ENCODE results near the gene EAF1.
"Not testable (repeated sequence)": the region's sequence is repeated elsewhere in the genome, so short reads cannot be mapped to it uniquely, and the experiment has no call there.

Gene EAF1

DNA sequence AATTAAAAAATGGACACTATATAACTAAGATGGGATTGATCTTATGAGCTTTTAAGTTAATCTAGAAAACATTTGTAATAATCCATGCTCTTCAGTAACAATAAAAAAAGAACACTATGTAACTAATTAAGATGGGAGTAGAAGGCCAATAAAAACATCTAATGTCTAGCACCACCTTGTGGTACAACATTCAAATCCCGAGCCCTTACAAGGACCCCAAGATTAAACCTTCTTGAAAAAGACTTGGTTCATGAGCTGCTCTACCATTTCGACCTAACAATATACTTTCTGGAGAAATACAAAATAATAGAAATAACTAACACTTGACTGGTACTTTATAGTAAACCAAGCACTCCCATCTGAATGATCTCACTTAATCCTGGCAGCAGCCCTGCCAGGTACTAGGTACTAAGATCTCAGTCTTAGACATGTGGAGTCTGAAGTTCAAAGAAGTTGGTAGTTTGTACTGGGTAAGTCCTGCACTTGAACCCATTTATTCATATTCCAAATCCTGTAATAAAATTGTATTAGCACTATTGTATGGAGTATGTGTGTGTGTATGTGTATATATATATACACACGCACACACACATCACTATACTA is 21.8 kb upstream of the EAF1 start:
- peak; percentile 21 for DNase-seq (ENCODE audit: low read depth)

DNA sequence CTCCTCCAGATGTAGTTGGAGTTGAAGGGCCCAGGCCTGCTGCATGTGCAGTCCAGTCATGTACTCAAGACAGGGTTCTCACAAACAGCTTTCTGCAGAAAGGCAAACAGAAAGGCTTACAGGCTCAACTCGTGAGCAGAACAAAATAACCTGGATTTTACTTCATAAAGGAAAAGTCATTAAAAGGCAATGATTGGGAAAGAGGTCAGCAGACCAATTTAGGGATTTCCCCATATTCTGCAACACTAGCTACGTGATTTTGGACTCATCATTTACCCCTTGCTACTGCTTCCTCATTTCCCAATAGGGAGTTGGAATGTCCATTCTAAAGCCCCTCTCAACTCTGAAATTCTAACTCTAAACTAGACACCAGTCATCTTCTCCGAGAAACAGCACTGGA is 18.2 kb upstream of the EAF1 start:
- no peak for DNase-seq (ENCODE audit: low read depth)

DNA sequence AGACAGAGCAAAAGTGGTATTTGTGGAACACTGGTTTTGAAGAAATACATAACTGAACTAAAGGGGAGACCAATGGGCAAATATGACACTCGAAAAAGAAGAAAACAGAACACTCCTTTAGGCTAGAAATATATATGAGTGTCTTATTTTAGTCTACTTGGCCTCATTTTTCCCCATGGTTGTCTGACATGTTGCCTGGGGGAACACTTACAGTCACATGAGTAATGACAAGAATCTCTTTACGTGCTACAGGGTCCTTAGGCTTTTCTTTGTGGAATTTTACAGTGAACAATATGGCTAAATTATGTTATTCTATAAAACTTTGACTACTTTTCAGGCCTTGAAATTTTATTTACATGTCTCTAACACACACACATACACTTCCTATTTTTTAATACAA is 17.6 kb upstream of the EAF1 start:
- no peak for DNase-seq (ENCODE audit: low read depth)

DNA sequence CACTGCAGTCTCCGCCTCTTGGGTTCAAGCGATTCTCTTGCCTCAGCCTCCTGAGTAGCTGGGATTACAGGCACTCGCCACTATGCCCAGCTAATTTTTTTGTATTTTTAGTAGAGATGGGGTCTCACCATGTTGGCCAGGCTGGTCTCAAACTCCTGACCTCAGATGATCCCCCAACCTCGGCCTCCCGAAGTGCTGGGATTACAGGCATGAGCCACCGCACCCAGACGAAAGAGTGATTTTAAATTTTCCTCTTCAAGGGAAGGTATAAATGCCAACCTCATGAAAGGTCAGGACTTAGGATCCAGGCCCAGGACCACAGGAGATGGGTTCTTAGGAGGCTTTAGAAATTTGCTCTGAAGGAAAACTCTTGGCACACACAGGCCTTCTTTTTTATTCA is 16.4 kb upstream of the EAF1 start:
- not testable (repeated sequence) for DNase-seq (ENCODE audit: low read depth)

DNA sequence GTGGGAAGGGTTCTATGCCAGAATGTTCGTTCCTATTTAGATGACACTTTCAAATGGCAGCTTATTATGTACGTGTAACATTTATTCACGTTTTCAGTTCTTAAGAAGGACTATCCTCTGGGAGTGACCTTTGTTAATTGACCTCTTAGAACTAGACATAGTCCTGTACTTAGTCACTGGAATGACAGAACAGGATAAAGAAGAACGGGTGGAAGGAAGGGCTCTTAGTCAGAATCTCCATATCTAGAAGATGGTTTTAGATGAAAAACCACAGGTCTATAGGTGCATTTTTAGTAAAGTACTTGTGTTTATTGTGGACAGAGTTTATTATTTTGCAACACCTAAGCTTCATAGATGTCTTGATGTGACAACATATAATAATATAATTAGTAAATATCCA is 6.5 kb upstream of the EAF1 start:
- DNase-seq (ENCODE audit: low read depth) = no peak

DNA sequence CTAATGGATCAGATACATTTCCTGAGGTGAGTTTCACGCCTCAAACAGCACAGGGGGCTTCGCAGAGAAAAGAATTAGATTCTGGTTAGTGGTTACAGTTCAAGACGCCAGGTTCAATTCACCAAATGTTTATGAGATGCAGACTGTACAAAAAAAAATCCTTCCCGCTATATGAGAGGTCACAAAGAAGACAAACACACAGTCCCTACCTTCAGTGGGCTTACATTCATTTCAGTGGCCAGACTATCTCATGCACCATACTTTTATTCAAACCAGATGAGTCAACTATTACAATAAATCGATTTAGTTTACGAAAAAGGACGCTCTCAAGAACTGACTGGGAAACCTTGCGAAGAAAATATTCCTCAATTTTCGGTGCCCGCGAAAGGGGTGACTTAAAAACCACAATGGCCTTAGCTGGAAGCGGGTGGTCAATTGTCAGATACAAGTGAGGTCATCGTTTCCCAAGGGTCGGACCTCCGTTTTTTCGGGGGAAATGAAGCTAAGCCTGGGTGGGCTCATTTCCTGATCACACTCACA is 749 bp upstream of the EAF1 start:
- DNase-seq (ENCODE audit: low read depth) = no peak

DNA sequence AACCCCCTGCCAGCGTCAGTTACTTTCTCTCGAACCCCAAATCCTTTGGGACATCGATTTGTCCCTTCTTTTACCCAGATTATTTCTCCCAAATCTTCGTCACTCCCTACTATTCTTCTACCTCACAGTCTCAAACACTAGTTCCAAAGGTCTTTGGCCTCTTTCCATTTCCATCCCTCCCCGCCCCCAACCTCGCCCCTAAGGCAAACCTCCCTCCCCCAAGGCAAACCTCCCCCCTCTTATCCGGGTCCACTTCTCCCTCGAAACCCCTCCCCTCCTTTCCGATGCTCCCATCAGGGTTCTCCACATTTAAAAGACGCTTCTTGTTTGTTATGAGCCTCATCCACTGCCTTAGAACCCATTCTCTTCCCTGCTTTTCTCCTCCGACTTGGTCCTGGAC is 583 bp downstream of the EAF1 start:
- no peak for DNase-seq (ENCODE audit: low read depth)

DNA sequence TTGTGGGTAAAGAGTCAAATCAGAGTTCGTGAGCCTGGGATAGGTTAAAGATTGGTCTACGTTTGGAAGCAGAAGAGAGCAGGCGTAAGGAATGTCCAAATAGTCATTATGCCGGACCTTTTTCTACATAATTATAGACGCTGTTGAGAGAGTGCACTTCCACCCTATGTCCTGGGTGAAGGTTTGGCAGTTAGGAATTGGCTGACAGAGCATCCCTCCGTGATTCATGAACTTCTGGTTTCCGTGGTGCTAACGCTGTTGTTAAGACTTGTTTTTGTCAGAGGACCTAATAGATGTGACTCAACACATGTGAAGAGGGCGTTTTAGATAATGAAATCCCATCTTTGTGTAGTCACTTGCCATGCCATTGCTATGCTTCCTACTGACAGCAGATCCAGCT is 1.1 kb downstream of the EAF1 start:
- DNase-seq (ENCODE audit: low read depth) = peak; percentile 42

DNA sequence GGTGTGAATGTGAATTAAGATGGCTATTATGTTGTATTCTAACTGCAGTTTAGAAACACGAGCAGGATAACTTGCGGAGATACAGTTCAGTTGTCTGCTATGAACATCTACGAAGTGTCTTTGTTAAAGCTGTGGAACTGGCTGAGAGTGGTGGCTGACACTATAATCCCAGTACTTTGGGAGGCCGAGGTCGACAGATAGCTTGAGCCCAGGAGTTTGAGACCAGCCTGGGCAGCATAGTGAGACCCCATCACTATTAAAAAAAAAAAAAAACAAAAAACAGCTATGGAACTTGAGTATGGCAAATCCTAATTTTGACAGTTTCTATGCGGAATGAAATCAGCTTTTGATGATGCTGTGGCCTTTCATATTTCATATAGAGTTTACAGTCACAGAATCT is 1.7 kb downstream of the EAF1 start:
- DNase-seq (ENCODE audit: low read depth) = no peak

DNA sequence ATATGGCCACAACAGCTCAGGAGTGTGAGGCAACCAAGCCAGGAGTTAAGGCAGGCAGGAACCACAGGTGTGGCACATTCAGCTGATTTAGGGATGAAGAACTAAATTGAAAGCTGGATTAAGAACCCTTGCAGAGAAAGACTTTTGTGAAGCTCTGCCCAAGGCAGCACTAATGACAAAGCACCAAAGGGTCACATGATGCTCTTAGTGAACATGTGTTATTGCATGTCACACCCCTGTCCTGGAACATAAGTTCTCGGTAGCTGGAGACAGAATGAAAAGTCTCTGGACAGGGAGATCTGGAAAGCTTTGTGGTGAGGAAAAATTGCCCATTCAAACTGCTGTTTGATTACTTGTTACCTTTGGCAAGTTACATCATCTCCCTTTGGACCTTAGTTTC is 3.2 kb downstream of the EAF1 start:
- no peak for DNase-seq (ENCODE audit: low read depth)

DNA sequence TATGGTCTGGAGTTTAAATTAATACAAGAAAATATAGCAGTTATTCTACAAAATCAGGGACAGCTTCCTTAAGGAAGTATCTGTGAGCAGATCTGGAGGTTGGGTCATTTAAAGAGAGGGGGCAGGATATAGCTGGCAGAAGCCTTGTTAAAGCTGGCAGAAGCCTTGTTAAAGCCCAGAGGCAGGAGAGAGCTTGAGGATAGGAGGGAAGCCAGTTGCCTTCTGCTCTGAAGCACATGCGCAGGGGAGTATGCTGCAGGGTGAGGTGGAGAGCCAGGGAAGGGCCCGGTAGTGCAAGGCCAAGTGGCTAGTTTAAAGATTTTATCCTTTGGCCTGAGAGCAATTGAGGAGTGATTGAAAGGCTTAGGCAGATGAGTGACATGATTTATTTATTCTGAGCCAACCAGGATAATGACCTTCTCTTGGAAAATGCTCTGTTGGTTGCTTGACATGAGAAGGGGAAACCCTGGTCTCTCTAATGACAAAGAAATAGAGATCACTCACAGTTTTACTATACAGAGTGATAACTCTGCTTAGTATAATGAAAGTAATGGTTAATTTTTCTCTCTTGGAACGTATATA is 3.9 kb downstream of the EAF1 start:
- no peak for DNase-seq (ENCODE audit: low read depth)

DNA sequence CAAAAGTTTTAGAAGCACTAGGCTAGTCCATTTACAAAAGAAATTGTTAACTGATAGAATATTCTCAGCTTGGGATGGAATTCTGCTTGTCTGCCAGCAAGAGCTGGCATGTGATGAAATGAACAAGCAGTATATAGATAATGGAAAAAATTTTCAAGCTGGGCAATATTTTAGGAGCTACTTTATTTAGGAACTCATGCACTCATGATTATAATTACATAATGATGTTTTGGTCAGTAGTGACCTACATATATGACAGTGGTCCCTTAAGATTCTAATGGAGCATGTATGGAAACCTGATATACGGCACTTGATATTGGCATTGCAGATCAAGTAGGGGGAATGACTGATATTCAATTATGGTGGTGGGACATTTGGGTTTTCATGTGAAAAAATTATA is 6.1 kb downstream of the EAF1 start:
- DNase-seq (ENCODE audit: low read depth) = no peak

DNA sequence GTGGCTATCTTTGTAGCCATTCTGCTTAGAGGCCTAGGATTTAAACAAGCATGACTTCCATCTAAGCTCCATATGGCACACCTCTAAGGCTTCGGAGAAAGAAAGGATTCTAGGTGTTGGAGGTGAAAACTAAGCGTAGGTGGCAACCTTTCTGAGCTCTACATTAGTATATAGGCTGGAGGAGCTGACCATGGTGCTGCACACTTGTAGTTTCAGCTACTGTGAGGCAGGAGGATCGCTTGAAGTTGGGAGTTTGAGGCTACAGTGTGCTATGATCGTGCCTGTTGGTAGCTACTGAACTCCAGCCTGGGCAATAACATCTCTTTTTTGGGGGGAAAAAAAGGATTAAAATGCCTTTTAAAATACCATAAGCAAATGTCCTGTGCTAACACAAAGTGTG is 7.4 kb downstream of the EAF1 start:
- no peak for DNase-seq (ENCODE audit: low read depth)

DNA sequence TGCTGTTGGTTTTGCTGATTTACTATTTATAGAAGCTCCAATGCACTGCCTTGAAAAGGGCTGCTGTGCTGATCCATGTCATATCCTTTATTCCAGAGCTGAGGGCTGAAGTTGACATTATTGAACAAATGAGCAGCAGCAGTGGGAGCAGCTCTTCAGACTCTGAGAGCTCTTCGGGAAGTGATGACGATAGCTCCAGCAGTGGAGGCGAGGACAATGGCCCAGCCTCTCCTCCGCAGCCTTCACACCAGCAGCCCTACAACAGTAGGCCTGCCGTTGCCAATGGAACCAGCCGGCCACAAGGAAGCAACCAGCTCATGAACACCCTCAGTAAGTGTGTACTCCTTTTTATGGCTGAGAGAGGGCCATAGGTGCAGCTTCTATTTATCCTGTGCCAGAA is 8.8 kb downstream of the EAF1 start:
- DNase-seq (ENCODE audit: low read depth) = no peak

DNA sequence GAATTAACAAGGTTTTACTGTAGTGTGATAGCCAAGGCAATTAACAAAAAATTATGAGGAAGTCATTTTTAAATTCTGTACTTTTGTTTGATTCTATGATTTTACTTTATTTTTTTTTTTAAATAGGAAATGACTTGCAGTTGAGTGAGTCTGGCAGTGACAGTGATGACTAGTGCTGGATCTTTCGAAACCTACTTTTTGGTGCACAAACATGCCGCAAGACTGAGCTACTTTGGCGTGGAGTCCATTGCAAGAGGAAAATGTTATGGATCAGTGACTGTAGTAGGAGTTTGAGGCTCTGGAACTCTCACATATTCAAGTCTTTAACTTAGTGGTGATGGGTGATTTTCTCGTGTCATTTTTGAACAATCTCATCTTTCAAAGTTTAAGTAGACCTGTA is 11.6 kb downstream of the EAF1 start:
- no peak for DNase-seq (ENCODE audit: low read depth)

DNA sequence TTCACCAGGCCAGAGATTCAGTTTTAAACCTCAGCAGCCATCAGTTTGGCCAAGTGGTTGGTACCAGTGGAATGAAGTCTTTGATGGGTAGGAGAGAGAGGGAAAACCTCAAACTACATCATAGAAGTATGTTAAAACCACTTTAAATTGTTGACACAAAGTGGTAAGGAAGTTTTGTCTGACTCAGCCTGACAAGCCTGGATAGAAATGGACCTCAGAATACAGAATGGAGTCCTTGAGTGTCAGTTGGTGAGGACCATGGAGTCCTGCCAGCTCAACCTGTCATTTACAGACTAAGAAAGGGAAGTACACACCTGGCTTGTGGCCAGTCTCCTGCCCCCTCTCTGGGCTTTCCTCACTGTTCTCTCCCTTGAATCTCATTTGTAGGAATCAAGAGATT is 12.1 kb downstream of the EAF1 start:
- no peak for DNase-seq (ENCODE audit: low read depth)

DNA sequence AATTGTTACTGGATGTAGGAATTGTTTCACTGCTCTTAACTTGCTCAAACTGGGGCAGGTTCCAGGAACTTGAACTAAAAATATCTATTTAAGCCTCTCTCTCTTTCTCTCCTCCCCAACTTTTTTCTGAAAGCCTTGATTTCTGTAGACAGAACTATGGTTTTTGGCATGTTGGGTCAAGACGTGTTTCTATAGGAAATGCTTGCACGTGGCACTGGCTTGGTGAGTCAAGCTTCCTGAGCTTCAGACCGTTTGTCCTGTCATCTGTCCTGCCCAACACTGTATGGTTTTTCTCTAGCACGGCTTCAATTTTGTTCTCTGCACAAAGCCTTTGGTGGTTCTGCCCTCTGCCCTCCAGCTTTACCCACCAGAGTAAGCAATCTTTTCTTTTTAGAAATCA is 13.5 kb downstream of the EAF1 start:
- no peak for DNase-seq (ENCODE audit: low read depth)

DNA sequence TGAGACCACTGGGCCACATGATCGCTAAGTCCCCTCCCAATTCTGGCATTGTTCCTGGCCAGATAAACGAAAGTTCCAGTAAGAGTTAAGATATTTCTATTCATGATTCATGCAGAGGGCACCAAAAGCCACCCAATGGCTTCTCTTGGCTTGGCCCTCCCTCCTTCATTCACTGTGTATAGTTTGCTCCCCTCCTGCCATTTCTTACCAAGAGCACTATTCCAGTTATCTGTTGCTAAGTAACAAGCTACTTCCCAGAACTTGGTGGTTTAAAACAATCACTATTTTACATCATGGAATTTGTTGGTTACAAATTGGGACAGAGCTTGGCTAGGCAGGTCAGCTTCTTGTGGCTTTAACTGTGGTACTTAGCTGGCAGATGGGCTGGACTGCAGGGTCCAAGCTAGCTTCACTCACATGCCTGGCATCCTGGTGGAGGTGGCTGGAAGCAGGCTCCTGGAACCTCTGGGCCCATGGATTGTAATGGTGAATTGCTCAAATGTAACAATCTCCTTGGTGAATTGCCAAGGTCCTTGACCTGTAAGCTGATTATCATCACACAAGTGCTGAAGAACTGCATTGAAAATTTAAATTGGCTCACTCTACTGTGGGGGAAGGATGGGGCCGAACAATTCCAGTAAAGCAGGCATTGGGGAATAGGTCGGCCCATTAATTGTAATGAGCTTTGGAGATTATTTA is 16.6 kb downstream of the EAF1 start:
- DNase-seq (ENCODE audit: low read depth) = no peak

DNA sequence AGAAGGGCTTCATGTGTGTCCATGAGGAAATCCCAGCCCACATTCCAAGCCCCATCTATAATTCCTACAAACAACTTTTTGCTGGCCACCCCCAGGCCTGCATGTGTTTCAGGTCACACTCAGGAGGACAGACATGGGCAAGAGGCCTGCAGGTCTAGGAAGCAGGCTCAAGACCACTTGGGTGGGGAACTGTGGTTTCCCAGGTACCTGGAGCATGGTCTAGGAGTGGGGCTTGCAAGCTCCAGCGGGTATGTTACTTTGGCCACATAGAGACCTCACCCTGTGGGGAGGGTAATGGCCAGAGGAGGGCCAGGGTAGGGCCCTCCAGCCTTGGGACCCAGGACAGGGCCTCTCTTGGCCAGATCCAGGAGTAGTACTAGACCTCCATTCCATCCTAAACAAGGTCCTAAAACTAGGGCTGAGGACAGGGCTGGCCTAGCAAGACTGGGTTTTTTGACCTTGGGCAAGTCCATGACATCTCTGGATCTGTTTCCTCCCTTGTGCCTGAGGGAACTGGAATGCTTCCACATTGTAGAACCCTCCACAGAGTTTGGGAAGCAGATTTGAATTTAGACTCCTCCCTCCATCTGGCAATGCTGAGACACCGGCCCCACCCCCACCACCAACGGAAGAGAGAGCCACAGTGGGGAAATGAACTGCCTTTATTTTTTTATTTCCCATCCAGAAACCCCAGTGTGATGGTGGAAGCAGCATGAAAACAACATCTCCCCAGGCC is 22.3 kb downstream of the EAF1 start:
- no peak for DNase-seq (ENCODE audit: low read depth)

DNA sequence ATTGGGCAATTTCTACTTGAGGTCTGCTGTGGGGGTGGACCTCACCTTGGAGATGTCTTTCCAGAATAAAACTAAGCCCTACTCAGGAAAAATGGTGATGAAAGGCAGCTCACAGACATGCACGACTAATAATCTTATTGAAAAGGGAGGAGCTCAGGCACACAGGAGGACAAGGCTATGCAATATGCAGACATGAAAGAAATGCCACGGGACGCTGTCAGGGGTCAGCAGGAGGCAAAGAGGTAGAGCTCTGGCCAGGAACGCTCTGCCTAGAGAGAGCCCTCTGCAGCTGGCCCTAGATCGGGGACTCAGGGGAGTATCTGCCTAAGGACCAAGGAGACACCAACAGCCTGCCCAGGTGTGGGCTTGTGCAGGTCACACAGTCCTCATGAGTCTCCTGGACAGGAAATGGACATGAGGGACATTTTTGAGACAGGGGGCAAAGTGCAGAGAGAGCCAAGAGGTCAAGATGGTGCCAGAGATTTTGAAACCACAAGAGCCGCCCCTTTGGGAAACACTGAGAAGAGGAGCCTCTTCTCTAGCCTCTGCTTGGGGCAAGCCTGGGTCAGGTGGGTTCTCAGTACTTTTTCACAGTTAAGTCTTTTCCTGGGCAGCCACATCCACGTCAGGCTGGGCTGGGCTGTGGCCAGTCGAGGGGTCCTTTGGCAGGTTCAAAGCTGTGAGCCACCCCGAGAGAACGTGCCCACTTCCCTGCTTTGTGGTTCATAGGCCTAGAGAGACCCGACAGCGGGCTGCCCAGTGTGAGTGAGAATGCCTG is 23.2 kb downstream of the EAF1 start:
- no peak for DNase-seq (ENCODE audit: low read depth)

DNA sequence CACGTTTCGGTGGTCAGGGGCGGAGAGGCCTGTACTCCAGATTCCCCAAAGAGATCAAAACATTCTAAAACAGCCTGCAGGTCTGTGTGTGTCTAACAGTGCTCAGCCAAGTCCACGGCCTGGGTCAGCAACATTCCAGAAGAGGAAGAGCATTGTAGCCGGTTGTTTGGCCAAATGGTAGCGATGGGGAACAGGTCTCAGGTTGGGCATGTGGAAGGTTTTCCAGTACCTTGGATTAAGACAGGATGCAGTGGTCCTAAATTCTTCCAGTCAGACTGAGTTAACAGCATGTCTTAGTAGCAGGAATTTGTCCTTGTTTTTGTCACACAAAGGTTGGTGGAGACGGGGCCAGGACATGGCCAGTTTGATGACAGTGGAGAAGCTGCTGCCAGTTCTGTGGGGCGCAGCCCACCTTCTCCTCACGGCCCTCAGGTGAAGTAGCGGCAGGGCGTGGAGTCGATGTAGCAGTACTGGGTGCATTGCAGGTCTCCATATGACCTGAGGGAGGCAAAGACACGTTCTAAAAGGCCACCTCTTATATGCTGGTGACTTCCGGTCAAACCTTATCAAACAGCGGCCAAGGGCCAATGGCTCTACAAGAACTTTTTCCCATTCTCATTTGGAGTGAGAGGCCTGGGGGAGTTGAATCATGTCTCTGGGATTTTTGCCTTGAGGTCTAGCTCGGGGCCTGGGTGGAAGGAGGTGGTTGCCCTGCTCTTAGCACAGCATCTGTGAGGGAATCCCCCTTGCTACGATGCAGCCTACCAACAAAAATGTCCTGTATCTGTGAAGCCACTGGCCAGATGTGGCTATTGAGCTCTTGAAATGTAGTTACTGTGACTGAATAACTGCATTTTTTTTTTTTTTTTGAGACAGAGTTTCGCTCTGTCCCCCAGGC is 24.1 kb downstream of the EAF1 start:
- DNase-seq (ENCODE audit: low read depth) = no peak
